Measurements from ENCODE around the gene MS4A6E. TPM values are rescaled to one million over a fixed set of nuclear protein-coding genes. Genes with fewer than 3 reads are reported as not detected.

The MS4A6E gene
- total and polyA plus RNA-seq, 2 donors (not counting 1 experiment from before 2014, with no cell fraction given): not detected

GRCh38 chr11:60307507-60308195 is 19.4 kb upstream of the MS4A6E start:
- ChIA-PET CTCF (interaction anchor here (1.0 to 2.3 kb wide), 3 partner anchors 36 to 43 kb away, joined by 3 to 7 read pairs (median 6); no protein-coding TSS in a partner anchor), POLR2A (no interaction called here)
- no peak overlapping the region for H2AFZ ChIP-seq (ENCODE audit: insufficient read depth, low read depth, low read length, poor library complexity, severe bottlenecking)
- H3K9me3 Mint-ChIP-seq (ENCODE audit: insufficient read depth): no peaks in the 10 kb centered on the region
- DNase-seq: no peak
- peaks cover 8 to 9% of the 10 kb centered on the region in 2 donors for H3K4me1 ChIP-seq (ENCODE audit: control insufficient read depth in 2 of 2, insufficient read depth in 2 of 2, low read length in 2 of 2)
- H3K36me3 ChIP-seq (replicated peaks in 1 of 2; ENCODE audit: control extremely low read depth in 1 of 2, control insufficient read depth in 1 of 2, extremely low read depth in 1 of 2, insufficient read depth in 2 of 2, low read length in 1 of 2): no peaks in the 10 kb centered on the region
- peaks cover 33% of the 10 kb centered on the region for H3K4me1 Mint-ChIP-seq
- intact Hi-C loops (cut with micrococcal nuclease): no loop called here
- TF ChIP-seq EZH2 (IDR thresholded peaks at IDR 0.05; ENCODE audit: borderline replicate concordance, insufficient read depth, low read depth, low read length, poor library complexity, severe bottlenecking) (no peak), CTCF (IDR thresholded peaks at IDR 0.05) (no peak)
- no peaks in the 10 kb centered on the region for H3K9me3 ChIP-seq (ENCODE audit: control extremely low read depth in 1 of 3, control insufficient read depth in 2 of 3, insufficient read depth in 1 of 3, low read length in 2 of 3)
- no peak overlapping the region for H3K4me3 ChIP-seq (ENCODE audit: control extremely low read depth in 1 of 5, extremely low read depth in 1 of 5, insufficient read depth in 1 of 5, low read depth in 2 of 5, low read length in 4 of 5)
- H3K9ac ChIP-seq (ENCODE audit: low read length): no peak overlapping the region
- H4K20me1 ChIP-seq (ENCODE audit: control insufficient read depth, insufficient read depth, low read length, poor library complexity, severe bottlenecking): no peaks in the 10 kb centered on the region
- no peak overlapping the region for H3K4me2 ChIP-seq (replicated peaks; ENCODE audit: low read depth, low read length, poor library complexity, severe bottlenecking)
- H3K4me3 Mint-ChIP-seq: peak overlapping the region; percentile 4
- peak overlapping the region; percentile 71 for H3K27ac Mint-ChIP-seq
- peak; percentile 6 for ATAC-seq (ENCODE audit: low read depth)
- no peak overlapping the region for H3K27ac ChIP-seq (ENCODE audit: low read length in 2 of 2)
- no peaks in the 10 kb centered on the region for H3K79me2 ChIP-seq (ENCODE audit: control insufficient read depth, insufficient read depth, low read length)
- H3K27me3 Mint-ChIP-seq: no peaks in the 10 kb centered on the region
- no peaks in the 10 kb centered on the region for H3K27me3 ChIP-seq (replicated peaks in 1 of 4; ENCODE audit: control extremely low read depth in 1 of 4, control insufficient read depth in 3 of 4, insufficient read depth in 4 of 4, low read length in 3 of 4)
- WGBS (ENCODE audit: insufficient coverage): 82% methylated on average over 3 of the region's 3 CpGs

- Histone ChIP-seq H3K27ac (ENCODE audit: low read length in 2 of 2) (peak overlapping the region; percentile 21 to 61), H3K4me2 (replicated peaks; ENCODE audit: low read depth, low read length, poor library complexity, severe bottlenecking) (peak overlapping the region; percentile 24), H3K9ac (ENCODE audit: low read length) (no peak overlapping the region), H3K36me3 (replicated peaks in 1 of 2; ENCODE audit: control extremely low read depth in 1 of 2, control insufficient read depth in 1 of 2, extremely low read depth in 1 of 2, insufficient read depth in 2 of 2, low read length in 1 of 2) (no peaks in the 10 kb centered on the region), H3K4me1 (ENCODE audit: control insufficient read depth in 2 of 2, insufficient read depth in 2 of 2, low read length in 2 of 2) (peaks cover 8 to 9% of the 10 kb centered on the region in 2 donors), H3K4me3 (ENCODE audit: control extremely low read depth in 1 of 5, extremely low read depth in 1 of 5, insufficient read depth in 1 of 5, low read depth in 2 of 5, low read length in 4 of 5) (no peak overlapping the region), H3K9me3 (ENCODE audit: control extremely low read depth in 1 of 3, control insufficient read depth in 2 of 3, insufficient read depth in 1 of 3, low read length in 2 of 3) (no peaks in the 10 kb centered on the region), H4K20me1 (ENCODE audit: control insufficient read depth, insufficient read depth, low read length, poor library complexity, severe bottlenecking) (no peaks in the 10 kb centered on the region), H3K27me3 (replicated peaks in 1 of 4; ENCODE audit: control extremely low read depth in 1 of 4, control insufficient read depth in 3 of 4, insufficient read depth in 4 of 4, low read length in 3 of 4) (no peaks in the 10 kb centered on the region), H3K79me2 (ENCODE audit: control insufficient read depth, insufficient read depth, low read length) (no peaks in the 10 kb centered on the region), H2AFZ (ENCODE audit: insufficient read depth, low read depth, low read length, poor library complexity, severe bottlenecking) (no peak overlapping the region)
- Mint-ChIP-seq H3K4me1 (peaks cover 33% of the 10 kb centered on the region), H3K27me3 (no peaks in the 10 kb centered on the region), H3K4me3 (peak overlapping the region; percentile 27), H3K9me3 (ENCODE audit: insufficient read depth) (no peaks in the 10 kb centered on the region), H3K27ac (peak overlapping the region; percentile 73)
- WGBS (ENCODE audit: insufficient coverage): no CpG with 5 or more reads among the region's 5 CpGs
- intact Hi-C loops (cut with micrococcal nuclease): loop anchor here (1.0 kb wide), 1 partner anchor 145 kb away; the partner anchor contains the start of gene MS4A1
- peak; percentile 73 for ATAC-seq (ENCODE audit: low read depth)
- DNase-seq: peak; percentile 84
- CTCF ChIA-PET: interaction anchor here (1.0 to 2.0 kb wide), 5 partner anchors 23 to 308 kb away, joined by 3 to 6 read pairs (median 5); no protein-coding TSS in a partner anchor
- TF ChIP-seq EZH2 (IDR thresholded peaks at IDR 0.05; ENCODE audit: borderline replicate concordance, insufficient read depth, low read depth, low read length, poor library complexity, severe bottlenecking): no peak
- TF ChIP-seq CTCF (IDR thresholded peaks at IDR 0.05): no peak
- POLR2A ChIA-PET: no interaction called here
Observed at GRCh38 chr11:60310407-60310998, 16.6 kb upstream of the MS4A6E start.

Measured in B cell (primary cell).